ENCODE results near the gene SNED1. TPM values are rescaled to one million over a fixed set of nuclear protein-coding genes. Genes with fewer than 3 reads are reported as not detected.
A peak's percentile ranks its signal among the peaks of the same experiment; 100 is the strongest.

SNED1 gene
- total and polyA plus RNA-seq, 4 donors: 0.65 to 18.1 (median 2.8) TPM

- Histone ChIP-seq H3K27ac (ENCODE audit: low read depth in 1 of 2, low read length in 2 of 2) (peak overlapping the region; percentile 38 to 86), H3K9ac (ENCODE audit: low read depth in 1 of 2, low read length in 2 of 2) (no peak overlapping the region)
Measured at GRCh38 chr2:240996161-240996833, 2.1 kb upstream of the SNED1 start.

More at GRCh38 chr2:240996161-240996833, 2.1 kb upstream of the SNED1 start:
- no peaks in the 10 kb centered on the region for H3K27me3 ChIP-seq (ENCODE audit: control insufficient read depth in 4 of 4, insufficient read depth in 4 of 4, low read length in 3 of 4)
- WGBS: 67% methylated on average over 19 of the region's 19 CpGs
- H3K36me3 ChIP-seq (ENCODE audit: control insufficient read depth in 4 of 4, insufficient read depth in 3 of 4, low read depth in 1 of 4, low read length in 3 of 4): no peaks in the 10 kb centered on the region
- DNase-seq (ENCODE audit: low spot score): no peak
- H3K4me3 ChIP-seq (ENCODE audit: low read depth in 1 of 3, low read length in 3 of 3): no peak overlapping the region
- H3K9me3 ChIP-seq (ENCODE audit: control insufficient read depth in 4 of 4, low read length in 3 of 4): no peaks in the 10 kb centered on the region
- H3K4me1 ChIP-seq (ENCODE audit: control insufficient read depth in 4 of 4, insufficient read depth in 4 of 4, low read length in 3 of 4): peaks cover 16 to 60% (median 44%) of the 10 kb centered on the region in 4 donors
- TF ChIP-seq FOXA2 (IDR thresholded peaks at IDR 0.05): no peak
- TF ChIP-seq ZBTB33 (IDR thresholded peaks at IDR 0.05): no peak
- TF ChIP-seq ATF3 (IDR thresholded peaks at IDR 0.05): no peak
- no peak for TF ChIP-seq JUND (IDR thresholded peaks at IDR 0.05)
- no peak for TF ChIP-seq MAX (IDR thresholded peaks at IDR 0.05)
- no peak for TF ChIP-seq FOXA1 (IDR thresholded peaks at IDR 0.05)
- TF ChIP-seq RXRA (IDR thresholded peaks at IDR 0.05): peak in 1 of 2 donors; percentile 71
- no peak for TF ChIP-seq EGR1 (IDR thresholded peaks at IDR 0.05; ENCODE audit: low read depth in 2 of 2)
- no peak for TF ChIP-seq CTCF (IDR thresholded peaks at IDR 0.05; ENCODE audit: low read depth, low read length, missing input control)
- peak in 1 of 2 donors; percentile 22 for TF ChIP-seq HNF4A (conservative IDR thresholded peaks at IDR 0.05)
- no peak for TF ChIP-seq REST (IDR thresholded peaks at IDR 0.05)
- peak; percentile 22 for TF ChIP-seq SP1 (IDR thresholded peaks at IDR 0.05)
- no peak for TF ChIP-seq YY1 (IDR thresholded peaks at IDR 0.05)
- TF ChIP-seq NR2F2 (IDR thresholded peaks at IDR 0.05): no peak
- no peak for TF ChIP-seq GABPA (IDR thresholded peaks at IDR 0.05 in 1 of 2, conservative IDR thresholded peaks at IDR 0.05 in 1 of 2)
